Activated naive CD8-positive, alpha-beta T cell treated with anti-CD3 and anti-CD28 coated beads, Interleukin-2, amount 50 U/mL, for 24 hours (primary cell): ENCODE data around the gene RANBP10.
A peak's percentile ranks its signal among the peaks of the same experiment; 100 is the strongest.

ENCODE experiments used
- ATAC-seq: fragments of 150-1000 bp; cut with Tn5 transposase; one replicate; pipeline ENCODE4 v1.10.0; 2021
- DNase-seq: peaks from one replicate; pipeline ENCODE4 v3.0.0; 2021
- H3K27ac Mint-ChIP-seq: one replicate; pipeline ENCODE4 v1.8.0; 2021; ENCODE audit warnings: mild to moderate bottlenecking, mixed read lengths
- H3K27me3 Mint-ChIP-seq: one replicate; pipeline ENCODE4 v1.8.0; 2021; ENCODE audit warnings: mixed read lengths
- H3K36me3 Mint-ChIP-seq: one replicate; pipeline ENCODE4 v1.8.0; 2021; ENCODE audit warnings: low read depth, mixed read lengths
- H3K4me1 Mint-ChIP-seq: one replicate; pipeline ENCODE4 v1.8.0; 2021; ENCODE audit warnings: mixed read lengths
- H3K4me3 Mint-ChIP-seq: one replicate; pipeline ENCODE4 v1.8.0; 2021; ENCODE audit warnings: mild to moderate bottlenecking, moderate library complexity, mixed read lengths
- H3K9me3 Mint-ChIP-seq: one replicate; pipeline ENCODE4 v1.8.0; 2021; ENCODE audit warnings: mixed read lengths

The RANBP10 gene

GRCh38 chr16:67730326-67730725, 76.0 kb downstream of the RANBP10 start:
- Mint-ChIP-seq H3K27me3 (no peaks in the 10 kb centered on the region), H3K4me1 (no peaks in the 10 kb centered on the region), H3K9me3 (no peaks in the 10 kb centered on the region), H3K36me3 (peaks cover 2% of the 10 kb centered on the region), H3K27ac (no peak overlapping the region), H3K4me3 (no peak overlapping the region)
- ATAC-seq (no peak), DNase-seq (no peak)

DNA sequence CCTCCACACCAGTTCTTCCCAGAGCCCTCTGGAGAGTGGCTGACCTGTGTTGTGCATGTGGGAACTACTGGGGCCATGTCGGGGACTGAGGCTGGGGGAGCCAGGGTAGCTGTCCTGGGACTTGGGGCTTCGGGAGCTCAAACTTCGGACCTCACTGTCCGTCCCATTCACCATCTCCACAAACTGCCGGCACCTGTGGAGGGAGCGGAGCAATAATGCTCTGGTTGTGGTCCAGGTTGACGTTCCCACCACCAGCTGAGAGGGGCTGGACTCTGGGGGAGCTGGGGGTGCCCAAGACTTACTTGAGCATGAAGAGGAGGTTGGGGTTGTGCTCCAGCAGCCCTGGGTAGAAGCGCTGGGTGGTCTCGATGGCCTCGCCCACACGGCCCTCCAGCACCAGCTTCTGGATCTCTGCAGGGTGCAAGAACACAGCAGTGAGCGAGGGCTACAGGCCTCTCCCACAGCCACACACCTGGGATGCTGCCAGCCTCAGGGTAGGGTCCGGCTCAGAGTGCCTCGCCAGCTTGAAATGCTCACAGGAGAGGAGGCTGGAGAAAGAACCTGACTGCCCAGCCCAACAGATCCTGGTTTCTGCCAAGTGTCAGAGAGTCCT, 76.6 kb downstream of the RANBP10 start:
- no peak overlapping the region for H3K4me3 Mint-ChIP-seq
- DNase-seq (no peak), ATAC-seq (no peak)
- H3K9me3 Mint-ChIP-seq: no peaks in the 10 kb centered on the region
- no peak overlapping the region for H3K27ac Mint-ChIP-seq
- peaks cover 4% of the 10 kb centered on the region for H3K36me3 Mint-ChIP-seq
- H3K4me1 Mint-ChIP-seq: no peaks in the 10 kb centered on the region
- no peaks in the 10 kb centered on the region for H3K27me3 Mint-ChIP-seq

GRCh38 chr16:67727521-67728485, 78.6 kb downstream of the RANBP10 start:
- no peaks in the 10 kb centered on the region for H3K27me3 Mint-ChIP-seq
- H3K9me3 Mint-ChIP-seq: no peaks in the 10 kb centered on the region
- H3K4me1 Mint-ChIP-seq: no peaks in the 10 kb centered on the region
- DNase-seq (no peak), ATAC-seq (no peak)
- H3K36me3 Mint-ChIP-seq: peaks cover 4% of the 10 kb centered on the region
- no peak overlapping the region for H3K4me3 Mint-ChIP-seq
- H3K27ac Mint-ChIP-seq: no peak overlapping the region

DNA sequence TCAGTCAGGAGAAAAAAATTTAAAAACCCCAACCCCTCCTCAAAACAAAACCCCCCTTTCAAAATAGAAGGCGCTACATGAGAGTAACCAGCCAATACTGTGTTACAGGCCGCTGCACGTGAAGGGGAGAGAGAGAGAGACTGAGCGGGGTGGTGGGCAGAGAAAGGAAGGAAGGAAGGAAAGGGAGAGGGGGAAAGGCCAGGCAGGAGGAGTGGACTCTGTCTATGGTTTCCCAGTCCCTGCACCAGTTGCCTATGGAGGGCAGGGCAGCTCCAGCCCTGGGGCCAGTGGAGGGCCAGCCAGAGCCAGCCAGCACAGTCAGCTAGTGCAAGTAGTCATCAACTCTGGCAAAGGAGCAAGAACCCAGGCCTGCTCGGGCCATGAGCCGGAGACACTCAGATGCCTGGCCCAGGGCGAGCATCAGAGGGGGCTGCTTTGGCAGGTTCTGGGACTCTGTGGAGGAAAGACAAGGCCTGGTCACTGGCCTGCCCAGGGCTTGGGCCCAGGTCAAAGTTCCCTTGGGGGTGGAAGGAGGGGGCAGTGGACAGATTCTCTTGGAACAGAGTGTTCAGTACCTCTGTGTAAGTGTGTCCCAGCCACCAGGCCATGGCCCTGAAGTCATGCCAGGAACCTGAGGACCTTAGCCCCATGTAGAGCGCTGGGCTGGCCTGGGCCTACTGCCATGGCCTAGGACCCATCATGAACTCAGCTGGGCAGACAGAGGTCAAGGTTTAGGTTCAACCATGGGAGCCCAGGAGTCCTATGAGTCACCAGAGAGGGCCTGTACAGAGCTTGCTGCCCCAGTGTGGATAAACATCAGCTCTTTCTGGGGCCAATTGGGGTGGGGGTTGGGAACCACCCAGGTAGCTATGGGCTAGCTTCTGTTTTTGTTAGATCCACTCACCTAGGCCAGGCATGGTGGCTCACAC, 80.0 kb downstream of the RANBP10 start:
- DNase-seq: no peak
- H3K27ac Mint-ChIP-seq: no peak overlapping the region
- peaks cover 4% of the 10 kb centered on the region for H3K36me3 Mint-ChIP-seq
- no peak overlapping the region for H3K4me3 Mint-ChIP-seq
- H3K9me3 Mint-ChIP-seq: no peaks in the 10 kb centered on the region
- H3K4me1 Mint-ChIP-seq: no peaks in the 10 kb centered on the region
- no peak for ATAC-seq
- no peaks in the 10 kb centered on the region for H3K27me3 Mint-ChIP-seq

- Mint-ChIP-seq H3K27me3 (no peaks in the 10 kb centered on the region), H3K27ac (no peak overlapping the region), H3K4me3 (no peak overlapping the region), H3K4me1 (peaks cover 10% of the 10 kb centered on the region), H3K36me3 (peaks cover 4% of the 10 kb centered on the region), H3K9me3 (no peaks in the 10 kb centered on the region)
- ATAC-seq (no peak), DNase-seq (no peak)
These were observed 82.5 kb downstream of the RANBP10 start for GRCh38 chr16:67723911-67724305.

DNA sequence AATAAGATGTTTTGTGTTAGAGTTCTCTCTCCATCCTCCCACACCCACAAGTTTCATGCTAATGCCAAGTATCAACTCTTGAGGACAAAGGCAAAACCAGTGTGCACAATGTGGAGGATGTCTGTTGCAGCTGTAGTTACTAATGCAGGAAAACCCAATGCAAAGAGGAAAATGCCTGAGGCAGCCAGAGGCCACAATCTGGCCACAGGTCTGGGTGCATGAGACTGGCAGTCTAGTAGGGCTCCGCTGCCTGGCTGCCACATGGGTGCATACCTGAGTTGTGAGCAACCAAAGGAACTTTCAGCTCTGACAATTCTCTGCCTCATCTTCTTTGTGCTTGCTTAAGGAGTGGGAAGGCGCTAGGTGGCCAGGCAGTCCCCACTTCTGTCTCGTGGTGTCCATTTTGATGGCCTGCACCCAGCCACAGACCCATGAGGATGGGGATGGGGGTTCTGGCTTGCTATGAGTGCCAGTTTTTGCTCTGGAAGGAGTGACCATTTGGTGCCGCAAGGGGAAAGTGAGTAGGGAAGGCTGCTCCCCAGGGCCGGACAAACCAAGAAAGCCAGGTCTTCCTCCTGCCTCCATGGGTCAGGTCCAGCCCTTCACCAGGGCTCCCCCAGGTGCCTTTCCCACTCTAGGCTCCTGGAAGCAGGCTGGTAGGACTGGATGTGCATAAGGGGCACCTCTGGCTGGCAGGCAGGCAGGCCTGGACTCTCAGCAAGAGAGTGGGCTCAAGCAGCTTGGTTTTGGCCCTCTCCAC, 83.0 kb downstream of the RANBP10 start:
- H3K4me1 Mint-ChIP-seq: peaks cover 14% of the 10 kb centered on the region
- DNase-seq: no peak
- no peak overlapping the region for H3K4me3 Mint-ChIP-seq

DNA sequence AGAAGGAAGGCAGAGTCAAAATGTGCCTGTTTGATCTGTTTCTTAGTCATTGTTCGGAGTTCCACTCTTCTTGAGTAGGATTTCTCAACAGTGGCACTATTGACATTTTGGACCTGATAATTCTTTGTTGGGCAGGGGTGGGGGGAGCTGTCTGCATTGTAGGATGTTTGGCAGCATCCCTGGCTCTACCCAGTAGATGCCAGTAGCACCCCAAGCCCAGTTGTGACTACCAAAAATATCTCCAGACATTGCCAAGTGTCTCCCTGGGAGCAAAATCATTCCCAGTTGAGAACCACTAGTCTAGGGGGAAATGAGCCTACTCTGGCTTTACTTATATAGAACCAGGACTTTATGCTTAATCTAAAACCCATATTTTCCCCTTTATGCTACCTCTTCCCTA, 86.1 kb downstream of the RANBP10 start:
- Mint-ChIP-seq H3K4me3 (peak overlapping the region; percentile 94), H3K4me1 (peaks cover 26% of the 10 kb centered on the region), H3K27ac (peak overlapping the region; percentile 94), H3K9me3 (no peaks in the 10 kb centered on the region), H3K36me3 (peaks cover 10% of the 10 kb centered on the region), H3K27me3 (no peaks in the 10 kb centered on the region)
- no peak for ATAC-seq
- DNase-seq: no peak

More for the DNA sequence above, 83.0 kb downstream of the RANBP10 start:
- peaks cover 7% of the 10 kb centered on the region for H3K36me3 Mint-ChIP-seq
- no peak overlapping the region for H3K27ac Mint-ChIP-seq
- no peak for ATAC-seq
- no peaks in the 10 kb centered on the region for H3K9me3 Mint-ChIP-seq
- no peaks in the 10 kb centered on the region for H3K27me3 Mint-ChIP-seq

- Mint-ChIP-seq H3K4me3 (peak overlapping the region; percentile 94), H3K27ac (peak overlapping the region; percentile 94)
- ATAC-seq: peak; percentile 37
These were observed 86.6 kb downstream of the RANBP10 start for GRCh38 chr16:67719778-67720144.

DNA sequence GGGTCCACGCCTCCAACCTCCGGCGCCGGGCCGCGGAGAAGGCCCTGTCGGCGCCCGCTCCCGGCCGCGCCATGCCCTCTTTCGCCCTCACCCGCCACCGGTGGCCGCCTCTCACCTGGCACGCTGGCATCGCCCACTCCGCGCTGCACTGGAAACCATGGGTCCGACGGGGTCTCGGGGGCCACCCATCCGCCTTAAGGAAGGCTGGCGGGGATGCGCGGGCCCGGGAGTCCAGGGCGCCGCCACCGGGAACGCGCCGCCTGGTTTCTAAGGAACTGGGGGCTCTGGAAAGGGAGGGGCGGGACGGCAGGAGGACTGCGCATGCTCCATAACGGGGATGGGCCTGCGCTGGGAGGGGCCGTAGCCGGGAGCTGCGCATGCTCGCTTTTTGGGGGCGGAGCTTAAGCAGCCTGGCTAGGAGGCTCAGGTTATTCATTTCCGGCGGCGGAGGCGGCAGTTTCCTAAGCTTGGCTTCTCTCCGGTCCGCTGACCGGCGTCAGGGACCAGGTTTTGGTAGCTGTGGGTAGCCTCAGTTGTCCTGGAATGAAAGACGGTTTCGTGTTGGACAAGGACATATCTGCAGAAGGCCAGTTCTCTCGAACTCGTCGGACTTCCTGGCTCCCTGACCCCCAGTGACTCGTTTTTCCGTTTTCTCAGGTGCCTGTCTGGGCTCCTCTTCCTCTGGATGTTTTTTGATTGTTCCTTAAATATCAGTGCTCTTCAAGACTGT, 87.1 kb downstream of the RANBP10 start, which contains the start of gene GFOD2:
Gene GFOD2, minus strand, starts transcription at position 269 of the 730 bp plus-strand sequence. CDS start 33,601 bp downstream, outside the sequence.
- peak; percentile 81 for ATAC-seq
- H3K4me3 Mint-ChIP-seq: peak within 1 kb of the TSS; percentile 94

More at GRCh38 chr16:67719778-67720144, 86.6 kb downstream of the RANBP10 start:
- Mint-ChIP-seq H3K4me1 (peaks cover 26% of the 10 kb centered on the region), H3K36me3 (peaks cover 9% of the 10 kb centered on the region), H3K27me3 (no peaks in the 10 kb centered on the region), H3K9me3 (no peaks in the 10 kb centered on the region)
- DNase-seq: peak; percentile 20

DNA sequence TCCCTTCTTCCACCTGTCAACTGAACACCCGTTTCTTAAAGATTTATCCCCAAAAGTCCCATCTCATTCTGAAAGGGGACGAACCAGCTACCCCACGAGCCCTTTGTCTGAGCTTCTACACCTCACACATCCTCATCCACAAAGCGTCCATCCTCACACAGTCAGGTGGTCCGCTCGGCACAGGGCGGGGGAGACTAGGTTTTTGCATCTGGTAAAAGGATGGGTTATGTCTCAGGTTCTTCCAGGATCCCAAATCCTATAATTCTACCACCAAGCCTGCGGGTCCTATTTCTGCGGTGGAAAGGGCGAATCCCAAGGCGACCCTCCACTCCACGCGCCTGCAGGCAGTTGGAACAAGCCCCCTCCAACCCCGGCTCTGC, 87.7 kb downstream of the RANBP10 start:
- H3K9me3 Mint-ChIP-seq: no peaks in the 10 kb centered on the region
- H3K4me3 Mint-ChIP-seq: peak overlapping the region; percentile 94
- no peaks in the 10 kb centered on the region for H3K27me3 Mint-ChIP-seq
- DNase-seq (peak; percentile 7), ATAC-seq (peak; percentile 25)
- H3K36me3 Mint-ChIP-seq: peaks cover 9% of the 10 kb centered on the region
- H3K4me1 Mint-ChIP-seq: peaks cover 27% of the 10 kb centered on the region
- H3K27ac Mint-ChIP-seq: peak overlapping the region; percentile 85

More for the DNA sequence above, 87.1 kb downstream of the RANBP10 start, which contains the start of gene GFOD2:
- no peaks in the 10 kb centered on the region for H3K27me3 Mint-ChIP-seq
- H3K27ac Mint-ChIP-seq: peak within 1 kb of the TSS; percentile 94
- H3K9me3 Mint-ChIP-seq: no peaks in the 10 kb centered on the region
- H3K36me3 Mint-ChIP-seq: peaks cover 9% of the 10 kb centered on the region
- peak; percentile 100 for DNase-seq
- peaks cover 27% of the 10 kb centered on the region for H3K4me1 Mint-ChIP-seq

DNA sequence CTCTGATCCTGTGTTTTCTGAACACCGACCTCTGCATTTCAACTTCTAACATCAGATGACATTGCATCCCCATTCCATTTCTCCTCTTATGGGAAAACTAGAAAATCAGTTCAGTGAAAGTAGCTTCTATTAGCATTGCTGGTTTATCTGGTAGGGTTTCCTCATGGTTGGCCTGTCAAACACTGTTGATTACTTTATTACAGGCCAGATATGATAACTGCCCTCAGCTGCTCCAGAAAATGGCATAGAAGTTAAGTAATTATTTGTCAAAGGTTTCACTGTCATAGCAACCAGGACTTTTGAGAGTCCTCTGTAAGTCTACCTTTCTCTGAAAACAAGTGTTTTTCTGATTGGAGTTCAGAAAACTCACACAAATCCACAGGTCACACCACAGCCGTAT, 90.3 kb downstream of the RANBP10 start:
- H3K9me3 Mint-ChIP-seq: no peaks in the 10 kb centered on the region
- H3K27ac Mint-ChIP-seq: no peak overlapping the region
- H3K27me3 Mint-ChIP-seq: no peaks in the 10 kb centered on the region
- DNase-seq (no peak), ATAC-seq (no peak)
- H3K36me3 Mint-ChIP-seq: peaks cover 13% of the 10 kb centered on the region
- H3K4me3 Mint-ChIP-seq: no peak overlapping the region
- peaks cover 27% of the 10 kb centered on the region for H3K4me1 Mint-ChIP-seq

DNA sequence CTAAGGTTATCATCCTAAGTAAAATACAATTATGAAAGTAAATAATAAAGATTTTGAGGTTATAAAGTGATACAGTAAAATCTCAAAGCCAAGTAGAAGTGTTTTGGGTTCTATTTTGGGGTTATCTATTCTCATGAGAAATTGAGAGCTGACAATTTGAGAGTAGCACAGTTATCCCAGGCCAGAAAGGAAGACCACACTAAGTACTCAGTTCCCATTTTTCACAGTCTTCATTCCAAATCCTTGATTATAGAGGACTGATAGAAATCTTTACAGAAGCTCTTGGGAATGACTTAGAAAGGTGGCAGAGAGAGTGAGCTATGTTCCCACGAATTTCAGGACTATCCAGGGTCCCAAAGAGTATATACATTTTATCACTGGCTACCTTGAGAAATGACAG, 91.8 kb downstream of the RANBP10 start:
- ATAC-seq (no peak), DNase-seq (no peak)
- Mint-ChIP-seq H3K36me3 (peaks cover 13% of the 10 kb centered on the region), H3K4me1 (peaks cover 20% of the 10 kb centered on the region), H3K27me3 (no peaks in the 10 kb centered on the region), H3K27ac (no peak overlapping the region), H3K9me3 (no peaks in the 10 kb centered on the region), H3K4me3 (no peak overlapping the region)

GRCh38 chr16:67713647-67714273, 92.6 kb downstream of the RANBP10 start:
- Mint-ChIP-seq H3K36me3 (peaks cover 13% of the 10 kb centered on the region), H3K4me3 (no peak overlapping the region), H3K9me3 (no peaks in the 10 kb centered on the region), H3K4me1 (peaks cover 17% of the 10 kb centered on the region), H3K27ac (no peak overlapping the region), H3K27me3 (no peaks in the 10 kb centered on the region)
- ATAC-seq: no peak
- DNase-seq: no peak
